OCI-LY1 (cell line): Measurements from ENCODE around the gene AP2A2.

ENCODE experiments used
- H2AFZ ChIP-seq: fragments of 200-600 bp; sonication (generic), shearing (Covaris generic); 2 replicates; pipeline ENCODE4 v1.6.0; 2014; ENCODE audit warnings: antibody characterized with exemption, mild to moderate bottlenecking, low read length
- H3F3A ChIP-seq: fragments of 200-600 bp; sonication (generic), shearing (Covaris generic); 2 replicates; pipeline ENCODE4 v1.6.0; 2014; ENCODE audit warnings: mild to moderate bottlenecking, antibody characterized with exemption, low read length, moderate library complexity; ENCODE audit not compliant: insufficient read depth
- H3K27ac ChIP-seq: fragments of 200-600 bp; sonication (generic); 2 replicates; pipeline ENCODE4 v1.5.1; 2014; ENCODE audit warnings: low read length, mixed run types, mild to moderate bottlenecking, low read depth; ENCODE audit not compliant: poor library complexity, severe bottlenecking
- H3K27me3 ChIP-seq: fragments of 200-600 bp; sonication (generic); 2 replicates; pipeline ENCODE4 v1.6.0; 2014; ENCODE audit warnings: antibody characterized with exemption, mild to moderate bottlenecking, low read length, moderate library complexity; ENCODE audit not compliant: insufficient read depth
- H3K36me3 ChIP-seq: fragments of 200-600 bp; sonication (generic); 2 replicates; pipeline ENCODE4 v1.6.1; 2014; ENCODE audit warnings: mild to moderate bottlenecking, antibody characterized with exemption, low read length, moderate library complexity, mixed read lengths; ENCODE audit not compliant: insufficient read depth
- H3K4me1 ChIP-seq: fragments of 200-600 bp; sonication (generic); 2 replicates; pipeline ENCODE4 v1.5.1; 2014; ENCODE audit warnings: mild to moderate bottlenecking, low read length, moderate library complexity; ENCODE audit not compliant: insufficient read depth, severe bottlenecking
- H3K4me2 ChIP-seq: fragments of 200-600 bp; sonication (generic), shearing (Covaris generic); 2 replicates; pipeline ENCODE4 v1.6.1; 2014; ENCODE audit warnings: low read length
- H3K4me3 ChIP-seq: fragments of 200-600 bp; sonication (generic); 2 replicates; pipeline ENCODE4 v1.5.1; 2014; ENCODE audit warnings: low read length, low read depth, mild to moderate bottlenecking, mixed read lengths; ENCODE audit not compliant: poor library complexity, severe bottlenecking
- H3K79me2 ChIP-seq: fragments of 200-600 bp; shearing (Covaris generic); 2 replicates; pipeline ENCODE4 v1.6.1; 2016; ENCODE audit warnings: mixed run types, low read length, mixed read lengths; ENCODE audit not compliant: insufficient read depth
- H3K9ac ChIP-seq: fragments of 200-600 bp; sonication (generic), shearing (Covaris generic); 2 replicates; pipeline ENCODE4 v1.6.1; 2014; ENCODE audit warnings: mild to moderate bottlenecking, low read length, mixed read lengths
- H3K9me2 ChIP-seq: fragments of 200-600 bp; sonication (generic), shearing (Covaris generic); 2 replicates; pipeline ENCODE4 v1.6.1; 2014; ENCODE audit warnings: low read depth, mild to moderate bottlenecking, low read length, mixed read lengths
- H3K9me3 ChIP-seq: fragments of 200-600 bp; shearing (Covaris generic); 2 replicates; pipeline ENCODE4 v1.6.1; 2014; ENCODE audit warnings: low read length, mixed read lengths
- H4K20me1 ChIP-seq: fragments of 200-600 bp; sonication (generic), shearing (Covaris generic); 2 replicates; pipeline ENCODE4 v1.6.0; 2016; ENCODE audit warnings: mild to moderate bottlenecking, low read length; ENCODE audit not compliant: insufficient read depth
- EZH2 ChIP-seq: fragments of 200-600 bp; sonication (generic), shearing (Covaris generic); IDR thresholded peaks from 2 replicates; pipeline ENCODE4 v1.8.0; 2017; ENCODE audit warnings: borderline replicate concordance, mixed run types, mild to moderate bottlenecking, antibody characterized with exemption, low read length, moderate library complexity, mixed read lengths
- TF ChIP-seq, protein P1 (sequence below): fragments of 200-600 bp; sonication (generic), shearing (Covaris generic); IDR thresholded peaks from 2 replicates; pipeline ENCODE4 v1.5.1; 2017; ENCODE audit warnings: mild to moderate bottlenecking, antibody characterized with exemption, low read length, moderate library complexity, mixed read lengths

AP2A2 gene

DNA sequence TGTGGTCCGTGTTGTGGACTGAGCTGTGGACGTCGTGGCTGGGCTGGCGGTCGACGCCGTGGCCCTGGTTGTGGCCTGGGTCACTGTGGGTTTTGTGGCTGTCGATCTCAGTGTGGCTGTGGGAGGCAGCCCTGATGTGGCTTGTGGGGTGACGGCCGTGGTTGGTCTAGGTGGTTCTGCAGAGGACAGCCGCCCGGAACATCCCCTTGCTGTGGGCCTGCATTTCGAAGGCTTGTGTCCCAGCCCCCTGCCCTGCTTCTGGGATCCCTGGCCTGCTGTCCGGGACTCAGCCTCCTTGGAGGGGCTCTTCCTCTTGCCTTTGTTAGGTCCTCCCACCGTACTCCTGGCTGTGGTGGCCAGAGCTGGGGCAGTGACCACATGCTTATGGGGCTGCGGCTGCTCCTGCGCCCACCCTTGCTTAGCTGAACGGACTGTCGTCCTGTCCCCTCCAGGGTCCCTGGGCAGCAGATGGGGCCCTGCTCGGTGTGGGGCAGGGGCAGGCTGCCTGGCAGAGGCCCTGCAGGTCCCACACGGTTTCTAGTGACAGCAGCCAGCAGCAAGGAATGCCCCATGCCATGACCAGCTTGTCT is 93.7 kb downstream of the AP2A2 start:
- TF ChIP-seq, protein P1, sequence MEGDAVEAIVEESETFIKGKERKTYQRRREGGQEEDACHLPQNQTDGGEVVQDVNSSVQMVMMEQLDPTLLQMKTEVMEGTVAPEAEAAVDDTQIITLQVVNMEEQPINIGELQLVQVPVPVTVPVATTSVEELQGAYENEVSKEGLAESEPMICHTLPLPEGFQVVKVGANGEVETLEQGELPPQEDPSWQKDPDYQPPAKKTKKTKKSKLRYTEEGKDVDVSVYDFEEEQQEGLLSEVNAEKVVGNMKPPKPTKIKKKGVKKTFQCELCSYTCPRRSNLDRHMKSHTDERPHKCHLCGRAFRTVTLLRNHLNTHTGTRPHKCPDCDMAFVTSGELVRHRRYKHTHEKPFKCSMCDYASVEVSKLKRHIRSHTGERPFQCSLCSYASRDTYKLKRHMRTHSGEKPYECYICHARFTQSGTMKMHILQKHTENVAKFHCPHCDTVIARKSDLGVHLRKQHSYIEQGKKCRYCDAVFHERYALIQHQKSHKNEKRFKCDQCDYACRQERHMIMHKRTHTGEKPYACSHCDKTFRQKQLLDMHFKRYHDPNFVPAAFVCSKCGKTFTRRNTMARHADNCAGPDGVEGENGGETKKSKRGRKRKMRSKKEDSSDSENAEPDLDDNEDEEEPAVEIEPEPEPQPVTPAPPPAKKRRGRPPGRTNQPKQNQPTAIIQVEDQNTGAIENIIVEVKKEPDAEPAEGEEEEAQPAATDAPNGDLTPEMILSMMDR: no peak
- Histone ChIP-seq H3K9me3 (no peaks in the 10 kb centered on the region), H3K4me2 (no peak overlapping the region), H2AFZ (no peak overlapping the region), H3K27ac (no peak overlapping the region), H4K20me1 (no peaks in the 10 kb centered on the region), H3K4me1 (no peaks in the 10 kb centered on the region), H3K4me3 (no peak overlapping the region), H3K36me3 (no peaks in the 10 kb centered on the region), H3K79me2 (no peaks in the 10 kb centered on the region), H3K9ac (no peak overlapping the region), H3F3A (no peaks in the 10 kb centered on the region), H3K27me3 (no peaks in the 10 kb centered on the region), H3K9me2 (no peaks in the 10 kb centered on the region)

DNA sequence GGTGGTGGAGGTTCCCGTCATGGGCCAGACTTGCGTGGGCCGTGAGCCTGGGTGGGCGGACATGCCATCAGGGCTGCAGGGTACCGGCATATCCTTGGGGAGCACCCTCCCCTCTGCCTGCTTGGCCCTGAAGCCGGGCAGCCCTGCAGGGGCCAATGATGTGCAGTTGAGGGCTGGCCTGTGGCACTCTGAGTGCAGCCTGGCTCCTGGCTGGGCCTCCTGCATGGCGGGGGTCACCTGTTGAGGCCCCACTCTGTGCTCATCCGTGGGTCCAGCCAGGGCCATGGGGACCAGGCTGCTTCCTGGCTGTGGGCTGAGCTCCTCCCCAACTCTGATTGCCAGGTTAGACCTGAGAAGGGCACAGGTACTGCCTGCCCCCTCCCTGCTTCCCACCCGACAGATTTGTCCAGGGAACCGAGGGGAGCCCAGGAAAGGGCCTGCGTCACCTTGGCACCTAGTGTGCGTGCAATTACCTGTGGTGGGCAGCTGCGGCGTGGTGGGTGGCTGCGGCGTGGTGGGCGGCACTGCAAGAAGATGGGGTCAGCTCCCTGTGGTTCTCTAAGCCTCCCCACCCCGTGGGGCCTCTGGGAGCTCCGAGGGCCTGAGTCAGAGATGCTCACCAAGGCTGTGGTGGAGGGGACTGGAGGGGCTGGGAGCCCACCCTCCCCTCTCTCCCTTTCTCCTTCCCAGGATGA is 94.7 kb downstream of the AP2A2 start:
- Histone ChIP-seq H3K9me2 (no peaks in the 10 kb centered on the region), H2AFZ (no peak overlapping the region)

DNA sequence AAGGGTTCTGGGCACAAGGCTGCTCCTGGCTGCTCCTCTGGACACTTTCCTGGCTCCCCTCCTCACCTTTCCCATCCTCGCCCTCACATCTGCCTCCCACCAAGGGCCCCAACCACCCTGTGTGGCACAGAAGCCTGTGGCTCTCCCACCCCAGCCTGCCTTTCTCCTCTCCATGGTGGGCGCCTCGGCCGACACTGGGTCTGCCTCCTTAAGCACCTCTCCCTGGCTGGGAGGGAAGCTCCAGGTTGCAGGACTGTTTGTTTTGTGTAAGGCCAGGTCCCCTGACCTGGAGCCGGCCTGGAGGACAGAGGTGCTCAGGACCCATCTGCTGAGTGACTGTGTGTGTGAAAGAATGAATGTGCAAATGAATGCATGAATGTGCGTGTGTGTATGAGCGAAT is 96.7 kb downstream of the AP2A2 start:
- Histone ChIP-seq H3K36me3 (no peaks in the 10 kb centered on the region), H3F3A (no peaks in the 10 kb centered on the region), H3K9me3 (no peaks in the 10 kb centered on the region), H3K79me2 (no peaks in the 10 kb centered on the region), H3K4me2 (no peak overlapping the region), H3K4me1 (no peaks in the 10 kb centered on the region), H2AFZ (no peak overlapping the region), H3K27ac (no peak overlapping the region), H4K20me1 (no peaks in the 10 kb centered on the region), H3K9me2 (no peaks in the 10 kb centered on the region), H3K4me3 (no peak overlapping the region), H3K9ac (no peak overlapping the region), H3K27me3 (no peaks in the 10 kb centered on the region)
- TF ChIP-seq, protein P1: no peak
- TF ChIP-seq EZH2: no peak

More for the DNA sequence above, 94.7 kb downstream of the AP2A2 start:
- H4K20me1 ChIP-seq: no peaks in the 10 kb centered on the region
- no peak overlapping the region for H3K4me3 ChIP-seq
- H3K27me3 ChIP-seq: no peaks in the 10 kb centered on the region
- H3K79me2 ChIP-seq: no peaks in the 10 kb centered on the region
- no peaks in the 10 kb centered on the region for H3K4me1 ChIP-seq
- no peak overlapping the region for H3K9ac ChIP-seq
- H3K4me2 ChIP-seq: no peak overlapping the region
- no peaks in the 10 kb centered on the region for H3F3A ChIP-seq
- H3K9me3 ChIP-seq: no peaks in the 10 kb centered on the region
- no peak for TF ChIP-seq EZH2
- TF ChIP-seq, protein P1: no peak
- no peaks in the 10 kb centered on the region for H3K36me3 ChIP-seq
- H3K27ac ChIP-seq: no peak overlapping the region
